ENCODE results near the gene ISL2.
A peak's percentile ranks its signal among the peaks of the same experiment; 100 is the strongest.

The ISL2 gene

GRCh38 chr15:76342382-76343201, 6.0 kb downstream of the ISL2 start:
- Histone ChIP-seq H3K36me3 (ENCODE audit: control insufficient read depth, insufficient read depth, low read length) (no peaks in the 10 kb centered on the region), H3K27me3 (ENCODE audit: control insufficient read depth, insufficient read depth, low read length) (peaks cover 78% of the 10 kb centered on the region), H3K4me1 (ENCODE audit: control insufficient read depth, insufficient read depth, low read length) (peaks cover 18% of the 10 kb centered on the region), H3K4me3 (ENCODE audit: low read length) (no peak overlapping the region), H3K27ac (ENCODE audit: low read length) (no peak overlapping the region), H3K9me3 (ENCODE audit: control insufficient read depth, insufficient read depth, low read length) (no peaks in the 10 kb centered on the region)
- no CpG with 5 or more reads among the region's 87 CpGs for WGBS (ENCODE audit: insufficient coverage, insufficient read length)
- no peak for DNase-seq (ENCODE audit: low read depth, low spot score)

- peaks cover 14% of the 10 kb centered on the region for H3K4me1 ChIP-seq (ENCODE audit: control insufficient read depth, insufficient read depth, low read length)
- no peak for DNase-seq (ENCODE audit: low read depth, low spot score)
- no peak overlapping the region for H3K27ac ChIP-seq (ENCODE audit: low read length)
- no peaks in the 10 kb centered on the region for H3K36me3 ChIP-seq (ENCODE audit: control insufficient read depth, insufficient read depth, low read length)
- H3K9me3 ChIP-seq (ENCODE audit: control insufficient read depth, insufficient read depth, low read length), result no peaks in the 10 kb centered on the region
- WGBS (ENCODE audit: insufficient coverage, insufficient read length), result no CpG with 5 or more reads among the region's 16 CpGs
- H3K27me3 ChIP-seq (ENCODE audit: control insufficient read depth, insufficient read depth, low read length), result peaks cover 74% of the 10 kb centered on the region
- H3K4me3 ChIP-seq (ENCODE audit: low read length), result no peak overlapping the region
These were observed 6.9 kb downstream of the ISL2 start for GRCh38 chr15:76343313-76343996.

GRCh38 chr15:76344893-76345582, 8.5 kb downstream of the ISL2 start:
- H3K27me3 ChIP-seq (ENCODE audit: control insufficient read depth, insufficient read depth, low read length), result peaks cover 61% of the 10 kb centered on the region
- H3K36me3 ChIP-seq (ENCODE audit: control insufficient read depth, insufficient read depth, low read length), result no peaks in the 10 kb centered on the region
- H3K27ac ChIP-seq (ENCODE audit: low read length), result no peak overlapping the region
- DNase-seq (ENCODE audit: low read depth, low spot score), result no peak
- H3K4me3 ChIP-seq (ENCODE audit: low read length), result no peak overlapping the region
- peaks cover 13% of the 10 kb centered on the region for H3K4me1 ChIP-seq (ENCODE audit: control insufficient read depth, insufficient read depth, low read length)
- no peaks in the 10 kb centered on the region for H3K9me3 ChIP-seq (ENCODE audit: control insufficient read depth, insufficient read depth, low read length)
- no CpG with 5 or more reads among the region's 3 CpGs for WGBS (ENCODE audit: insufficient coverage, insufficient read length)

DNA sequence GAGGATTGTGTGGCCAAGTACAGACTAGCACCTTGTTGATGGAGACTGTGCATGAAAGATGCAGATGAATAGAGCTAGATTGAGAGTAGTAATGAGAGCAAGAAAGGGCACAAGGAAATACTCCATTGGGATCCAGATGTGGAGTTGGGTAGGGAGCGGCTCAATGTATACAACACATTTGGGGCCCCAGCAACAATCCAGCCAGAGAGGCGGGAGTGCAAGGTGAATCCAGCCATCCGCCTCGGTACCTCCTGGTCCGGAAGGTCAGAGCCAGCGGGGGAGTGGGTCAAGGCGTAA, 9.0 kb downstream of the ISL2 start:
- Histone ChIP-seq H3K27ac (ENCODE audit: low read length) (no peak overlapping the region), H3K4me3 (ENCODE audit: low read length) (peak overlapping the region; percentile 54; the same call in 1 of the 2 replicates), H3K36me3 (ENCODE audit: control insufficient read depth, insufficient read depth, low read length) (no peaks in the 10 kb centered on the region), H3K27me3 (ENCODE audit: control insufficient read depth, insufficient read depth, low read length) (peaks cover 56% of the 10 kb centered on the region), H3K4me1 (ENCODE audit: control insufficient read depth, insufficient read depth, low read length) (peaks cover 11% of the 10 kb centered on the region), H3K9me3 (ENCODE audit: control insufficient read depth, insufficient read depth, low read length) (no peaks in the 10 kb centered on the region)
- DNase-seq (ENCODE audit: low read depth, low spot score), result no peak
- WGBS (ENCODE audit: insufficient coverage, insufficient read length), result no CpG with 5 or more reads among the region's 7 CpGs

- Histone ChIP-seq H3K4me1 (ENCODE audit: control insufficient read depth, insufficient read depth, low read length) (peaks cover 5% of the 10 kb centered on the region), H3K9me3 (ENCODE audit: control insufficient read depth, insufficient read depth, low read length) (no peaks in the 10 kb centered on the region), H3K27me3 (ENCODE audit: control insufficient read depth, insufficient read depth, low read length) (peaks cover 51% of the 10 kb centered on the region), H3K4me3 (ENCODE audit: low read length) (peak overlapping the region; percentile 54), H3K27ac (ENCODE audit: low read length) (no peak overlapping the region), H3K36me3 (ENCODE audit: control insufficient read depth, insufficient read depth, low read length) (no peaks in the 10 kb centered on the region)
- no peak for DNase-seq (ENCODE audit: low read depth, low spot score)
- WGBS (ENCODE audit: insufficient coverage, insufficient read length), result no CpG with 5 or more reads among the region's 65 CpGs
These were observed 9.5 kb downstream of the ISL2 start for GRCh38 chr15:76345880-76346668.

- Histone ChIP-seq H3K4me3 (ENCODE audit: low read length) (peak overlapping the region; percentile 54; the same call in 1 of the 2 replicates), H3K9me3 (ENCODE audit: control insufficient read depth, insufficient read depth, low read length) (no peaks in the 10 kb centered on the region), H3K36me3 (ENCODE audit: control insufficient read depth, insufficient read depth, low read length) (no peaks in the 10 kb centered on the region), H3K4me1 (ENCODE audit: control insufficient read depth, insufficient read depth, low read length) (peaks cover 2% of the 10 kb centered on the region), H3K27ac (ENCODE audit: low read length) (no peak overlapping the region), H3K27me3 (ENCODE audit: control insufficient read depth, insufficient read depth, low read length) (peaks cover 43% of the 10 kb centered on the region)
- DNase-seq (ENCODE audit: low read depth, low spot score), result no peak
- WGBS (ENCODE audit: insufficient coverage, insufficient read length), result no CpG with 5 or more reads among the region's 74 CpGs
These were observed 10.3 kb downstream of the ISL2 start for GRCh38 chr15:76346669-76347481.

- Histone ChIP-seq H3K4me3 (ENCODE audit: low read length) (peak overlapping the region; percentile 54; the same call in 1 of the 2 replicates), H3K27ac (ENCODE audit: low read length) (no peak overlapping the region), H3K9me3 (ENCODE audit: control insufficient read depth, insufficient read depth, low read length) (no peaks in the 10 kb centered on the region), H3K27me3 (ENCODE audit: control insufficient read depth, insufficient read depth, low read length) (peaks cover 38% of the 10 kb centered on the region), H3K4me1 (ENCODE audit: control insufficient read depth, insufficient read depth, low read length) (peaks cover 2% of the 10 kb centered on the region), H3K36me3 (ENCODE audit: control insufficient read depth, insufficient read depth, low read length) (no peaks in the 10 kb centered on the region)
- DNase-seq (ENCODE audit: low read depth, low spot score), result no peak
- WGBS (ENCODE audit: insufficient coverage, insufficient read length), result no CpG with 5 or more reads among the region's 13 CpGs
These were observed 11.0 kb downstream of the ISL2 start for GRCh38 chr15:76347482-76348055.

DNA sequence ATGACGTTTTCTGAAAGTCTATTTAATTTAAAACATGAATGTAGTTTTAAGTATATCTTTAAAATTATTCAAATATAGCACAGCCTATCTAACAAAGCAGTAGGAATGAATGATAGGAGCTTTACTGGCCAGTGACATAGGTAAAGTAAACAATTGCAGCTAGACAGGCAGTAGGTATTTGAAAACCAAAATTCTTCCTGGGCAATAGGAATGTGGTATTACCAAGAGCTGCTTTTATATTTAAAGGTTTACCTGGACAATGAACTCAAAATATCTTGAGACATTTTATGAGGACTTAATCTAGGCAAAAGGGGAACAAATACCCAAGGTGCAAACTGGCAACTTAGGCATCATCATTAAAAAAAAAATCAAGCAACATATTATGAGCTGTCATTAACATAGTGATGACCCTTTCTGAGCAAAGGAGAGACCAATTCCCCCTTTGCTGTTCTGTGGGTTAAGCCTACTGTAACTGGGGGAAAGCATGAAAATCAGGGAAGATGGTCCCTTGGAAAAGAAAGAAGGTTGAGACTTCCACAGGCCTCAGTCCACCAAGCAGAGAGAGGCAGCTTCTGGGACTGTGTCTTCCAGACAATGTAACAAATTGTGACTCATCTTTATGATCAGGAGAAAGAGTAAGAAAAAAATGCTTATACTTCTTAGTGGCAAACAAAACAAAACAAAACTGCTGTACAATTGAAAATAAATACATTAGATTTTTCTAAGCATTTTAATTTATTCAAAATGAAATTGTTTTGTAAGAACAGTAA, 12.9 kb downstream of the ISL2 start:
- Histone ChIP-seq H3K36me3 (ENCODE audit: control insufficient read depth, insufficient read depth, low read length) (no peaks in the 10 kb centered on the region), H3K4me1 (ENCODE audit: control insufficient read depth, insufficient read depth, low read length) (no peaks in the 10 kb centered on the region; the same call in 1 of the 2 replicates), H3K9me3 (ENCODE audit: control insufficient read depth, insufficient read depth, low read length) (no peaks in the 10 kb centered on the region), H3K27me3 (ENCODE audit: control insufficient read depth, insufficient read depth, low read length) (peaks cover 21% of the 10 kb centered on the region), H3K27ac (ENCODE audit: low read length) (no peak overlapping the region), H3K4me3 (ENCODE audit: low read length) (no peak overlapping the region)
- WGBS (ENCODE audit: insufficient coverage, insufficient read length), result no CpG with 5 or more reads among the region's 1 CpG
- no peak for DNase-seq (ENCODE audit: low read depth, low spot score)

DNA sequence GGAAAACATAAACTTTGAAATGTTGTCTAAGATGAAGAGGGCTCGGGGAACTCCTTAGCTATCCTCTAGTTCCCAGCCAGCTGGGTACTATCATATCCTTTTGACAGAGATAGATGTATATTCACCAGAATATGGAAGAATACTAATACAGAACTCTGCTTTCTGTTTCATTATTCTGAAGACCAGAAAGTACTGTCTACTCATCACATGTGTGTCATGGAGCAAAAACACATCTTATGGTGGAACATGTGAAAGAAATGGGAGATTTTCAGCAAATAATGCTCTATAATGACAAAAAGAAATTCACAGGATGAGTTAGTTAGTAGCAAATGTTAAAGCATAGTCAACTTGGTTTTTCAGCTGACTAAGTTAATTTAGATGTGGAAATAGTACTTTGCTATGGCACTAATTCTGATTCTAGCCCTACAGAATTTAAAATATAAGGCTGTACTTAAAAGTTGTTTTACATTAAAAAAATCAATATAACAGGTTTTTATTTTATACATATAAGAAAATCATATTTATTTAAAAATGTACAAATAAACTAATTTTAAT, 16.5 kb downstream of the ISL2 start:
- Histone ChIP-seq H3K27ac (ENCODE audit: low read length) (no peak overlapping the region), H3K4me1 (ENCODE audit: control insufficient read depth, insufficient read depth, low read length) (no peaks in the 10 kb centered on the region), H3K27me3 (ENCODE audit: control insufficient read depth, insufficient read depth, low read length) (peaks cover 3% of the 10 kb centered on the region; the same call in 1 of the 2 replicates), H3K9me3 (ENCODE audit: control insufficient read depth, insufficient read depth, low read length) (no peaks in the 10 kb centered on the region), H3K4me3 (ENCODE audit: low read length) (no peak overlapping the region), H3K36me3 (ENCODE audit: control insufficient read depth, insufficient read depth, low read length) (no peaks in the 10 kb centered on the region)
- DNase-seq (ENCODE audit: low read depth, low spot score), result no peak
- no CpG with 5 or more reads among the region's 1 CpG for WGBS (ENCODE audit: insufficient coverage, insufficient read length)
